Testis (tissue), 2 donors: ENCODE measurements around the gene IGFALS.

ENCODE experiments used
- CTCF ChIP-seq, 3 experiments: fragments of 450-650 bp in 2 of 3; fragments of 200-600 bp in 1 of 3; sonication (generic) in 1 of 3; IDR thresholded peaks; one replicate each; pipeline ENCODE4 v1.5.1; 2016 to 2019; ENCODE audit warnings: antibody characterized with exemption in 3 of 3, mild to moderate bottlenecking in 2 of 3, moderate library complexity in 1 of 3
- POLR2A ChIP-seq: fragments of 450-650 bp; IDR thresholded peaks from one replicate; pipeline ENCODE4 v1.6.1; 2017; ENCODE audit warnings: antibody characterized with exemption, mild to moderate bottlenecking, moderate library complexity

GRCh38 chr16:1782408-1783264 is 10.9 kb downstream of the IGFALS start, which contains the start of the genes NUBP2 and SPSB3:
- TF ChIP-seq POLR2A (no peak), CTCF (IDR thresholded peaks at IDR 0.05) (peak in 1 of 3 experiments; percentile 1)
